ES-I3 (cell line): ENCODE measurements around the gene ST13.
A peak's percentile ranks its signal among the peaks of the same experiment; 100 is the strongest.

Source experiments
- H3K36me3 ChIP-seq: 2 replicates; pipeline ENCODE4 v1.6.1; 2013; ENCODE audit warnings: mild to moderate bottlenecking, low read length, control low read depth, moderate library complexity; ENCODE audit not compliant: insufficient read depth
- H3K4me1 ChIP-seq: 2 replicates; pipeline ENCODE4 v1.6.1; 2013; ENCODE audit warnings: mild to moderate bottlenecking, control low read depth, low read length; ENCODE audit not compliant: insufficient read depth
- H3K9ac ChIP-seq: 2 replicates; pipeline ENCODE4 v1.6.1; 2013; ENCODE audit warnings: low read depth, mild to moderate bottlenecking, low read length, moderate library complexity
- H3K9me3 ChIP-seq: 2 replicates; pipeline ENCODE4 v1.6.1; 2013; ENCODE audit warnings: mild to moderate bottlenecking, low read length, moderate library complexity; ENCODE audit not compliant: control insufficient read depth, insufficient read depth

Gene ST13

DNA sequence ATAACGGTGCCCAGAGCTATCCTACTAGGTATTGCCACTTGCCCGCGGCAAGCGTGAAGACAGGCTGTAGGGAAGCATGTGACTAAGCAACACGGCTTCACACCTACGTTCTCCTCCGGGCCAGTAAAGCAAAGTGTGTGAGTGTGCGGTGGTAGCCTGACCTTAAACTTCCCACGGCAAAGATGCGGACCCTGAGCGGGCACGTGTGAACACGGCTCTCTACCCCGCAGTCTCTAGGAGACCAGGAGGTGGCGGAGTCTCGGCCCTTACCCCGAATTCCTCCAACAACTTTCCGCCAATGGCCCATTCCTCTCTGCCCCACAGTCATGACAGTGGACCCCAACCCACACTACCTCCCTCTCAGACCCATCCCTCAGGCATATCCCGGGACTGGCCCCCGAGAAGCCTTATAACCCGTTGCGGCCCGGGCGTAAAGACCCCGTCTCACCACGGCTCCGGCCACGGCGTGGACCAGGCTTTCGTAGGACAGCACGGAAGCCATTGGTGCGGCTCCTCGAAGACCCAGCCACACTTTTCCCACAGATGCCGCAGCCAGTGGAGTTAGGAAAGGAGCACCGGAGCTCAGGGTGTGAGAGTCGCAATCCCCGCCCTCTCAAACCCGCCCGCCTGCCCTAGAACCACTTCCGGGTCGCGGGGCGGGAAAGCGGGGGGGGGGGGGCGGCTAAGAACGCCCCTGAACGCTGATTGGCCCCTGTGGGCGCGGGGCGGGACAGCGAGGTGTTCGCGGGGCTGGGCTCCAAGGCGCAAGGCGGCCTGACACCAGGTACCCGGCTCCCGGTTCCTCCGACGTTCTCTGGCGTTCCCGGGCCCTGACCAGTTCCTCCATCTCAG lies 37.5 kb downstream of the ST13 start, which contains the start of gene SLC25A17:
SLC25A17 (minus strand) TSS at position 600 of the 852 bp plus-strand sequence; CDS start at position 502, 98 bp downstream.
- H3K9ac ChIP-seq, result peak within 1 kb of the TSS; percentile 82
- peaks cover 13% of the 10 kb centered on the region for H3K4me1 ChIP-seq
- H3K9me3 ChIP-seq, result no peaks in the 10 kb centered on the region
- peaks cover 5% of the 10 kb centered on the region; the same call in 1 of the 2 replicates for H3K36me3 ChIP-seq

DNA sequence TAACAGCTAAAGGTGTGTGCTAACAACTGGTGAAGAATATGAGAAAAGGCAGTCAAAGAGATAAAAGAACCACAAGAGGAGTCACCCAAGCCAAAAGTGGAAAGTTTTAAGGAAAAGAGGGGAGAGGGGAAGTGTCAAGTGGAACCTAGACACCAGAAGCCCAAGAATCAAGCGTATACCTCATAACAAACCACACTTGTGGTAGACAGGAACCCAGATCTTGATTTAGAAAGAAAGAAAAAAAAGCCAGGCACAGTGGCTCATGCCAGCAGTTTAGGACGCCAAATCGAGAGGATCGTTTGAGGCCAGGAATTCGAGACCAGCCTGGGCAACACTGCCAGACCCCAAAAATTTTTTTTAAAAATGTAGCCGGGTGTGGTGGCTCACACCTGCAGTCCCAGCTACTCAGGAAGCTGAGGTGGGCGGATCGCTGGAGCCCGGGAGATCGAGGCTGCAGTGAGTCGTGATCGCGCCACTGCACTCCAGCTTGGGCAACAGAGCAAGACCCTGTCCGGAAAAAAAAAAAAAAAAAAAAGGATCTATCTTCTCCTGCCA lies 38.2 kb downstream of the ST13 start:
- Histone ChIP-seq H3K9me3 (no peaks in the 10 kb centered on the region), H3K36me3 (0 out of 2 replicates have a peak, but pooled peaks cover under 1% of the 10 kb centered on the region), H3K4me1 (peaks cover 13% of the 10 kb centered on the region), H3K9ac (peak overlapping the region; percentile 82)

DNA sequence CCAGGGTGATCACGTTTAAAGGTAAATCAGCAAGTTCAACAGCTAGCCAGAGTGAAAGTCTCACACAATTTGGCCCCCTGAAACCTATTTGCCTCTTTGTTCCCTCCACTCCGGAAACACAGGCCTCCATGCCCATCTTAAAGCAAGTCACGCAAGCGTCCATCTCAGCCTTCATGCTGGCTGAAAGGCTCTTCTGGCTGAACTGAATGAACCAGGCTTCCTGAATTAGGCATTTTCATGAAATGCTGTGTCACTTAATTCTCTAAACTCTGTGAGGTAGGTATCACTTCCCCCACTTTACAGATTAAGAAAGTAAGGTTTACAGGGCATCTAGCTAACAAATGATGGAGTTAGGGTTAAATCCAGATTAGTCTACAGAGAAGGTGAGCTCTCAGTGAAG lies 38.7 kb downstream of the ST13 start:
- no peaks in the 10 kb centered on the region for H3K9me3 ChIP-seq
- no peaks in the 10 kb centered on the region for H3K36me3 ChIP-seq
- peaks cover 13% of the 10 kb centered on the region for H3K4me1 ChIP-seq
- peak overlapping the region; percentile 26; the same call in 1 of the 2 replicates for H3K9ac ChIP-seq

DNA sequence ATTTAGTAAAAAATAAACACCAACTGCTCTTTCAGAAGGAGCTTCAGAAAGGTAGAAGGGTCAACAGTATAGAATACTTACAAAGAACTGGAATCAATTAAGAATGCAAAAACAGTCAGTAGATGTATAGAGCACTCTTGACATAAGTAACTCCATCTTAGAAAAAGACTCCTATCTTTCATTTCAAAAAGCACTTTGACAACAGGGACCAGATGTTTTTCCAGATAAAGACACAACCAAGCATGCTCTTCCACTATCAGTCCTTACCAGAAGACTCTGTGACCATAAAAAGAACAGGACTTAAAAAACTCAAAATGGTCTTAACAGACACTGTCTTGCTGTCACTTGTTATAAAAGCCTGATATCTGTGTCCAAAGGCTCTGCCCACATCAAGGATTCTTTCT lies 42.5 kb downstream of the ST13 start:
- Histone ChIP-seq H3K4me1 (peaks cover 8% of the 10 kb centered on the region; the same call in 1 of the 2 replicates), H3K9ac (no peak overlapping the region), H3K9me3 (no peaks in the 10 kb centered on the region), H3K36me3 (no peaks in the 10 kb centered on the region)

DNA sequence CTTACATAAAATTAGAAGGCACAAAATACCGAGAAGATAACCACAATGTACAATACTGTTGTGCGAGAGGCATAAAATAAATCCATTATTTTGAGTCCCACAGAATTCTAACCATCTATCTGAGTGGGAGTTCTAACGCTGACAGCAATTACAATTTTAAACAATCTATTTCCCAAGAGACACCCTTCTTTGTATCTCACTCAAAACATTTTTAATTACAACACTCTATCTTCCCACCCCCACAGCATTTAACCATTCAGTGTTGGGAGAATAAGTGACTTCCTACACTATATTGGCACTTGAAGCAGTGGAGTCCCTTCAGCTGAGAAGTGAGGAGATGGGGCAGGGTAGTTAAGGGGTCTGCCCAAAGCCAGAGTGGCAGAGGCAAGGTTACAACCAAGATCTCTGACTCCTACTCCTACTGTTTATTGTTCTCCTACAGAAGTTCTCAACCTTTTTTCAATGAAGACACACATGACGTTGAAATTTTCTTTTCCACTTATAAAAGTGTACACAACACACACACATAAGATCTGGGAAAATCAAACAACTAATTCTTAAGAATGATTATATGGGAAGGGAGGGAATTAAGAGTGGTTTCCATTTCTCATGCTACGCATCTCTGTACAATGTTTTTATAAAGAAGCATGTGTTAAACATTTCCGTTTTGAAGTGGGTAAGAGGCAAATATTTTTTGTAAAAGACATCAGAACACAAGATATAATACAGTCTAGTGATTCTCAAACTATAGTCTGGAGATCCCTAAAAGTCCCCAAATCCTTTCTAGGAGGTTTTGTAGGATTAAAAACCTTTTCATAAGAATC lies 48.2 kb downstream of the ST13 start:
- no peaks in the 10 kb centered on the region for H3K36me3 ChIP-seq
- no peaks in the 10 kb centered on the region; the same call in 1 of the 2 replicates for H3K4me1 ChIP-seq
- H3K9me3 ChIP-seq, result no peaks in the 10 kb centered on the region
- no peak overlapping the region for H3K9ac ChIP-seq

DNA sequence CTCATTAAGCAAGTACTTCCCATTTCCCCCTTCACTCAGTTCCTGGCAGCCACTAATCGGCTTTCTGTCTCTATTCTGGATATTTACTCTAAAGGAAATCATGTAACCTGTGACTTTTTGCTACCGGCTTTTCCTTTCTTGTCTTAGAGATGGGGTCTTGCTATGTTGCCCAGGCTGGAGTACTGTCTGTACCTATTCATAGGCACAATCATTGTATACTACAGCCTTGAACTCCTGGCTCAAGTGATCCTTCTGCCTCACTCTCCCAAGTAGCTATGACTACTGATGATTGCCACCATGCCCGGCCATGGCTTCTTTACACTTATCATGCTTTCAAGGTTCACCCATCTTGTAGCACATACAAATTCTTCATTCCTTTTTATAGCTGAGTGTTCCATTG lies 49.7 kb downstream of the ST13 start:
- H3K9me3 ChIP-seq, result no peaks in the 10 kb centered on the region
- no peak overlapping the region for H3K9ac ChIP-seq
- H3K4me1 ChIP-seq, result no peaks in the 10 kb centered on the region; the same call in 1 of the 2 replicates
- no peaks in the 10 kb centered on the region for H3K36me3 ChIP-seq

DNA sequence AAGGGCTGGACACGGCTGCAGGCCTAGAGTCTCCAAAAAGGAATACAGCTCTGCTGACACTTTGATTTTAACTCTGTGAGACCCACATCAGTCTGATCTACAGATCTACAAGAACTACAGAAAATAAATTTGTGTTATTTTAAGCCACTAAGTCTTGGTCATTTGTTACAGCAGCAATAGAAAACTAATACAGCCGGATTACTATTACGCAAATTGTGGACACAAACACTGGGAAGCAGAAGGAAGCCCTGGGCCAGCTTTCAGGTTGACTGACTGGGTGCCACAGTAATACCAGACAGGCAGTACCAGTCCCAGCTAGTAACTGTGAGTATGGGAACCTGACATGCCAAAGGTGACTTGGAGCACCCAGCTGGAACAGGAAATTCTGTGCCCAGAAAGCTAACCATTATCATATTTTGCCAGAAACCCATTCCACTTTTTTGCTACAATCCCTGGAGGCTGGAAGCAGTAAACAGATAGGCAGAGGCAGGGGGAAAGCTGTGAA lies 50.7 kb downstream of the ST13 start:
- Histone ChIP-seq H3K9me3 (no peaks in the 10 kb centered on the region), H3K36me3 (no peaks in the 10 kb centered on the region), H3K4me1 (no peaks in the 10 kb centered on the region; the same call in 1 of the 2 replicates), H3K9ac (no peak overlapping the region)

DNA sequence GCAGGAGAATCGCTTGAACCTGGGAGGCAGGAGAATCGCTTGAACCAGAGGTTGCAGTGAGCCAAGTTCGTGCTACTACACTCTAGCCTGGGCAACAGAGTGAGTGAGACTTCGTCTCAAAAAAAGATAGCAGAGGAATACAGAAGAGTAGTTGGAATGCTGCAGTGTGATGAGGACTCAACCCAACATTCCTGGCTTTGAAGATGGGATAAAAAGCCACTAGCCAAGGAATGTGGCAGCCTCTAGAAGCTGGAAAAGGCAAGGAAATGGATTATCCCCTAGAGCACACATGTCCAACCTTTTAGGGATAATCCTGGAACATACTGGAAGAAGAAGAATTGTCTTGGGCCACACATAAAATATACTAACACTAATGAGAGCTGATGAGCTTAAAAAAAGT lies 51.2 kb downstream of the ST13 start:
- Histone ChIP-seq H3K9ac (no peak overlapping the region), H3K9me3 (no peaks in the 10 kb centered on the region), H3K4me1 (no peaks in the 10 kb centered on the region; the same call in 1 of the 2 replicates), H3K36me3 (no peaks in the 10 kb centered on the region)

DNA sequence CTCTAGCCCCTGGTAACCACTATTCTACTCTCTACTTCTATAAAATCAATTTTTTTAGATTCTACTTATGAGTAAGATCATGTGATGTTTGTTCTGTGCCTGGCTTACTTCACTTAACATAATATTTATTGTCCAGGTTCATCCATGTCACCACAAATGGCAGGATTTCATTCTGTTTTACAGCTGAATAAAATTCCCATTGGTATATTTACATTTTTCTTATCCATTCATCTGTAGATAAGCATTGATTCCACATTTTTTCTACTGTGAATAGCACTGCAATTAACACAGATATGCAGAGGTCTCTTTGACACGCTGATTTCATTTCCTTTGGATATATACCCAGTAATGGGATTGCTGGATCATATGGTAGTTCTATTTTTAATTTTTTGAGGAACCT lies 53.1 kb downstream of the ST13 start:
- Histone ChIP-seq H3K9ac (no peak overlapping the region), H3K36me3 (0 out of 2 replicates have a peak, but pooled peaks cover under 1% of the 10 kb centered on the region), H3K4me1 (no peaks in the 10 kb centered on the region; the same call in 1 of the 2 replicates), H3K9me3 (no peaks in the 10 kb centered on the region)

DNA sequence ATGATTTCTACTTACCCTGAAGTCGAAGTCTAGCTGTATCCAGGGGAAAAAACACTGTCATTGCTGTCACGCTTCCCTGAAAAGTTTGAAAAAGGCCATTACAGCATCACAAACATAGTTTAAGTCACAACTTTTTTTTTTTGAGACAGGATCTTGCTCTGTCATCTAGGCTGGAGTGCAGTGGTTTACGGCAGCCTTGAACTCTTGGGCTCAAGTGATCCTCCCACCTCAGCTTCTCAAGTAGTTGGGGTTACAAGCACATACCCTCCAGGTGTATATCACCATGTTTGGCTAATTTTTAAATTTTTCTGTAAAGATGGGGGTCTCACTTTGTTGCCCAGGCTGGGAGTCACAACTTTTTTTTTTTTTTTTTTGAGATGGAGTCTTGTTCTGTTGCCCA lies 57.4 kb downstream of the ST13 start:
- H3K36me3 ChIP-seq, result 0 out of 2 replicates have a peak, but pooled peaks cover 3% of the 10 kb centered on the region
- H3K9me3 ChIP-seq, result no peaks in the 10 kb centered on the region
- H3K9ac ChIP-seq, result no peak overlapping the region
- no peaks in the 10 kb centered on the region for H3K4me1 ChIP-seq

DNA sequence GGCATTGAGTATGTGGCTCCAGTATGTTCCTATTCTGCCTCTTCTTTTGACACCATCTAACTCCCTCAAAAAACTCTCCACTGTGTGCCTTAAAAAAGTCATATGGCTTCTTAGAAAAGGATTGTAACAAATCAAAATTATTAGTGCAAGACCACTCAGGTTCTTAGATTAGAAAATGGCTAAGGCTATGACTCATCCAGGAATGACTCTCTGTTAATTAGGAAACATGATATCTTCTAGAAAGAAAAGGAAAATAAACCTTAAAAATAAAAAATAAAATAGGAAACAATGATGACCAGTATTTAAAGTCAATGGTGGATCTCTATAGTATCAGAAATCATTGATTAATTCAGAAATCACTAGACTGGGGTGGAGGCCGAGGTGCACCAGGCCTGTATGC lies 59.0 kb downstream of the ST13 start:
- no peaks in the 10 kb centered on the region for H3K4me1 ChIP-seq
- 0 out of 2 replicates have a peak, but pooled peaks cover 3% of the 10 kb centered on the region for H3K36me3 ChIP-seq
- H3K9ac ChIP-seq, result no peak overlapping the region
- no peaks in the 10 kb centered on the region for H3K9me3 ChIP-seq

DNA sequence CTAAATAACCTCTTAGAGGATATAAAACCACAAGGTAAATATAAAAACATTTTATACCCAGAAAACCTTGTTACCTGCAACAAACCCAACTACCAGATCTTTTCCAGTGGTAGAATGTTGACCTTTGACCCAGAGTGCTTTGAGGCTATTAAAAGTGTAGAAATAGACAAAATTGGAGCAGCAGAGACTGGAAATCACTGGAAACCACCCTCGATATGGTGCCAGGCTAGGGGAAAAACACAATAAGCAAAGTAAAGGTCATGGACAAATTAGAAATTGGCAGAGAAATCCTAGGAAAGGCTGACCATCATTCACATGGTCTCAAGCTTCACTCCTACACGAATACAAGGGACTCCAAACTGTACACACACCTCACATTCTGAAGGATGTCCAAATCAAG lies 64.0 kb downstream of the ST13 start:
- Histone ChIP-seq H3K36me3 (no peaks in the 10 kb centered on the region), H3K9ac (no peak overlapping the region), H3K9me3 (no peaks in the 10 kb centered on the region), H3K4me1 (peaks cover 8% of the 10 kb centered on the region)

DNA sequence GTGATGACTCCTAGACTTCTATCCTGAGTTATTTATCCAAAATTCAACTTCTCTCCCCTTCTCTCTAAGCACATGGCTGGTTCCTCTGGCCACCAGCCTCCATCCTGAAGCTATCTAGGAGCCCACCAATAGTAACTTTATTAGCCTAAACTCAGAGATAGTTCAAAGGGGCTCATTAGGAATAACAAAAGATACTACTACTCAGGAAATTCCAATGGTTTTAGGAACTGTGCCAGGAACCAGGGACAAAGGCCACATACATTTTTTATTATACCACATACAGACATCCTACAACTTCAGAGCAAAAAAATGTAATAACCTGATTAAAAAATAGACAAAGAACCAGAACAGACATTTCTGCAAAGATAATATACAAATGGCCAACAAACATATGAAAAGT lies 65.2 kb downstream of the ST13 start:
- Histone ChIP-seq H3K9ac (no peak overlapping the region), H3K9me3 (no peaks in the 10 kb centered on the region), H3K4me1 (peaks cover 8% of the 10 kb centered on the region), H3K36me3 (no peaks in the 10 kb centered on the region)

DNA sequence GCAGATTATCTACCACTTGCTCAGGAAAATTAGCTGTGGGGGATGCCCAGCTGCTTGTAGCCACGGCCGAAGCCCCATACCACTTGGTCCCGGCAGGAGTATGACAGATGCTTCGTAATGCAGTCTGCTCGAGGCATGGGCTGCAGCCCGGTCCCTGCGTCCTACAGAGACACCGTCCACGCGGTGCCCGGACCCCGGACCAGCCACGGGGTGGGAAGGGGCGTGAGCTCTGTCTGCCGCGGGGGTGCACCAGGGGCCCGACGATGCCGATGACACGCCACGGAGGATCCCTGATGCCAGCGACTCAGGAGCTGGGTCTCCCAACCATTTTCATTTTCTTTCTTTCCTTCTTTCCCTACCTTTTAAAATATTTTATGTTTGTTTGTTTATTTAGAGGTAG lies 67.3 kb downstream of the ST13 start:
- Histone ChIP-seq H3K9me3 (no peaks in the 10 kb centered on the region), H3K4me1 (peaks cover 8% of the 10 kb centered on the region), H3K36me3 (peaks cover 3% of the 10 kb centered on the region; the same call in 1 of the 2 replicates), H3K9ac (no peak overlapping the region)
